NT2/D1 (cell line): ENCODE measurements around the gene GNG14.

Experiments used
- SUZ12 ChIP-seq: IDR thresholded peaks from 2 replicates; pipeline ENCODE4 v1.6.1; 2011; ENCODE audit not compliant: insufficient read length, insufficient read depth; ENCODE audit errors: extremely low read depth
- YY1 ChIP-seq: IDR thresholded peaks from 2 replicates; pipeline ENCODE4 v1.6.1; 2011; ENCODE audit not compliant: insufficient read length, insufficient read depth
- ZNF274 ChIP-seq: IDR thresholded peaks from 2 replicates; pipeline ENCODE4 v1.6.1; 2011; ENCODE audit warnings: mild to moderate bottlenecking, low read depth, low read length

DNA sequence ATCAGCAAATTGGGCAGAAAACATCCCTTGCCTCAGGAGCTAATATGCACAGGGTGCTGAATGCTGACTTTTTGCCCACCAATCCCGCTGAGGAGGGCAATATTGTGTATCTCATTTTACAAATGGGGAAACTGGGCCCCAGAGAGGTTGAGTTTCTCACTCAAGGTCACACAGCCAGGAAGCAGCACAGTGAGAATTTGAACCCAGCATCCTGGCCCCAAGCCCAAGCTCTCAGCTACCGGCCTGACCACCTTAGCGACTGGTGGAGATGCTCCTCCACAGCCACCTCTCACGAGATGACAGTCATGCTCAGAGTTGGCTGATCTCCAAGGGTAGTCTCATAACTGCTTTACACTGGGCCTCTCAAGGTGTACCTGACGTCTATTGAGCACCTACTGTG lies 5.2 kb downstream of the GNG14 start:
- no peak for TF ChIP-seq ZNF274
- no peak for TF ChIP-seq YY1
- TF ChIP-seq SUZ12, result no peak
